Activated CD4-positive, alpha-beta T cell treated with anti-CD3 and anti-CD28 coated beads, Interleukin-2, amount 50 U/mL, for 1 hour (primary cell): Measurements from ENCODE around the gene COL21A1.

Experiments
- DNase-seq: peaks from one replicate; pipeline ENCODE4 v3.0.0-alpha.2; 2020

Gene COL21A1

GRCh38 chr6:56101141-56101553 is 146.2 kb downstream of the COL21A1 start:
- no peak for DNase-seq

DNA sequence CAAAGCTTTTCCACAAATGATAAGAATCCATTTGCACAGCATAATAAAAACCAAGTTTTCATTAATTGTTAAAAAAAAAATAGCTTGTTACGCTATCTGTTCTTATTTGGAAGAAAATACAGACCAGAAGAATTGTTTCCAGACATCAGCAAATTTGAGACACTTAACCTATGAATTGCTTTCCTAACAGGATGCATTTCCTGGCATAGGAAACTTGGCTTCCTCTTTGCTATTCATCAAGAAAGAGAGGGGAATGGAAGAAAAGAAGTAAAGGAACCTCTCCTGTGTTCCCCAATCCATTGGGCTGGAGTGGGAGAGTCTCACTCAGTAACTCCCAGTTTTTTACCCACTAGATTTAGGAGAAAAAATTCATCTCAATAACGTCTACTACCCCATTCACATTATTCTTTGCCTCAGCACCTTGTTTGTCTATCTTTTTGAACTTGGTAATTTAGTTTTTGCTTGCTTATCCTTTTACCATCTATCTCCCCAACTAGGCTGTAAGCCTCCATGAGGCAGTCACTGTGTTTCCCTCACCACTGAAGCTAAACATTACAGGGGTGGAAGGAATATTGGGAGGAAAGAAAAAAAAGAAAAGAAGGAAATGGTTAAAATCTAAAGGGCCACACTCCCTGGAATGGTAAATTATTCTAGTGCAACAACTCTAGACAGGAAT is 150.3 kb downstream of the COL21A1 start:
- no peak for DNase-seq

- no peak for DNase-seq
These were observed 150.8 kb downstream of the COL21A1 start for GRCh38 chr6:56096541-56096940.

- DNase-seq = no peak
These were observed 153.6 kb downstream of the COL21A1 start for GRCh38 chr6:56093776-56094175.

DNA sequence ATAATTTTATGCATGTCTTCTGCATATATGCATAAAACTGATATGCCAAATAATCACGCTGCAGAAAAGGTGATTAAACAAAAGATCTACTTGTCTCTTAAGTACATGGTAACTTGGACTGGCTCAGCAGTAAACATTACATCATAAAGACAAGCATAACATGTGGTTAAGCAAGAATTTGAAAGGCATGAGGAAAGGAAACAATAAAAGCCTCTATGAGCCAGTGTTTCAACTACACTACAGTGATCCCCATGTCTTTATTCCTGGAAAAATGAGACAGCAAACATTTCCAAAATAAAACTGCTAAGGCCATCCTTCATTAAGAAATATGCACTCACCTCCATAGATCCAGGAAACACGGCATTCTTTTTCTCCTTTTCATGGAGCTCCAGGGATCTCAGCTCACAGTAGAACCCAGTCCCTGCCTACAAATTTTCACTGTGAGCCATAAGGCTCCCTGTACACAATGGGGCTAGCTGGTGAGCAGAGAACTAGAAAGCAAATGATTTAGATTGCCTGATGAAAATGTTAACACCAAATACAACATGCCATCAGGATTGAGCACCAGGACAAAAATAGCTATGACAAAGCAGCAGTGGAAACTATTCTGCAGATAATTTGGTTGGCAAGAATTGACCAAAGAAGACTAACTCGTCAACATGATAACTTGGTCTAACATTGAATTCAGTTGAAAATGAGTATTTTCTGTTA is 156.1 kb downstream of the COL21A1 start:
- DNase-seq = no peak

- no peak for DNase-seq
These were observed 158.7 kb downstream of the COL21A1 start for GRCh38 chr6:56088641-56089040.

DNA sequence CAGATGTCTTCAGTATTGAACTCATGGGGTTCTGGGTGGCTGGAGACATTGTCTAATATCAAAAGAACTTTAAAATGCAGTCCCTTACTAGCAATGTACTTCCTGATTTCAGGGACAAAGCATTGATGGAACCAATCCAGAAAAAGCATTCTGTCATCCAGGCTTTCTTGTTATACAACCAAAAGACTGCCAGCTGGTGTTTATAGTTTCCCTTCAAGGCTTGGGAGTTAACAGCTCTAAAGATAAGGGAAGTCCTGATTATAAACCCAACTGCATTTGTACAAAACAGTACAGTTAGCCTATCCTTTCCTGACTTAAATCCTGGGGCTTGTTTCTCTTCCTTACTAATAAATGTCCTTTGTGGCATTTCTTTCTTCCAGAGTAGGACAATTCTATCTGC is 160.0 kb downstream of the COL21A1 start:
- no peak for DNase-seq

GRCh38 chr6:56079751-56080540 is 167.4 kb downstream of the COL21A1 start:
- no peak for DNase-seq

GRCh38 chr6:56076033-56076432 is 171.3 kb downstream of the COL21A1 start:
- DNase-seq = no peak

GRCh38 chr6:56073761-56074160 is 173.6 kb downstream of the COL21A1 start:
- no peak for DNase-seq

DNA sequence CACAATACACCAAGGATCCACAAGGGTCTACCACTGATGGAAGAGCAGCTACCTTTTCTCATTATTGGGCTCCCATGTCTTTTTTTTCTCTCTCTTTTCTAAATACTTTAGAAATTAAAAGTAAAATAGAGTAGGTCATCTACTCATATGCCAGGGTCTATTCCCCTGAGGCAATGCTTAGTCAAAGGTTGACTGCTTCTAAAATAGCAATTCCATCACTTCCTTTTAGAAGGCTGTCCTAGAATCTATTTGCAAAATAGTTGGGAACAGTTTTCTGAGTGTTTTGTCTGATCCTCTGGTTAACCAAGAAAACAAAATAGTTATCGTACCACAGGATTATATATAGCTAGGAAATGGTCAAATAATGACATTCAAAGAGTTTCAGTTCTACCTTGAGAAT is 174.1 kb downstream of the COL21A1 start:
- no peak for DNase-seq

- no peak for DNase-seq
These were observed 174.5 kb downstream of the COL21A1 start for GRCh38 chr6:56072856-56073255.

DNA sequence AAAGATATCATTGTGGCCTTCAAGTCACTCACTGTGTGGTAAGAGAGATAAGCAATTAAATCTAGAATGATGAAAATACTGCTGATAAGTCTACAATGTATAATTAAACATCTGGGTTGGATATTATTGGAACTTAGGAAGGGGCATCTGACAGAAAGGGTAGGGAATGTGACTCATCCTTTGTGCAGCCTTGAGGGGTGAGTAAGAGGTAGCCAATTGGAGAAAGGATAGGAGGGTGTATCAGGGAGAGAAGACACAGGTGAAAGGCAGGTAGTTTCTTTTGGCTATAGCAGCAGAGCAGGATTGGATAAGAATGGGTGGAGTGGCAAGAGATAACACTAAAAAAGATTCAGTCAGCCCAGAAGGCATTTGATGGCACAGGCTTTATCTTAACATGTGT is 182.0 kb downstream of the COL21A1 start:
- no peak for DNase-seq

GRCh38 chr6:56062836-56063235 is 184.5 kb downstream of the COL21A1 start:
- DNase-seq = no peak

DNA sequence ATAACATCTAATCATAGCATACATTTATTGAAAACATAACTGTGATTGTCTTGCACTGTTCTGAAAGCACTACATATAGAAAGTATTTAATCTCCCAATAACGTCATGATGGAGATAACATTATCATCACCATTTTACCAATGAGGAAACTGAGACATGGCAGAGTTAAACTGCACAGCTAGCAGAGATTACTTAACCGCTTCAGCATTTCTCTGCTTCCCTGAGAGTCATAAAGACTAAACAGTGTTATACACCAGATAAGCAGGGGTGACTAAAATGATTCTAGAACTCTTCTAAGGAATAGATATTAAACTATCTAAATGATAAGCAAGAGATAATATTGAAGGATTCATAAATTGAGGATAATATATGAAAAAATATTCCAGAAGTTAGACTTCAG is 188.7 kb downstream of the COL21A1 start:
- no peak for DNase-seq

DNA sequence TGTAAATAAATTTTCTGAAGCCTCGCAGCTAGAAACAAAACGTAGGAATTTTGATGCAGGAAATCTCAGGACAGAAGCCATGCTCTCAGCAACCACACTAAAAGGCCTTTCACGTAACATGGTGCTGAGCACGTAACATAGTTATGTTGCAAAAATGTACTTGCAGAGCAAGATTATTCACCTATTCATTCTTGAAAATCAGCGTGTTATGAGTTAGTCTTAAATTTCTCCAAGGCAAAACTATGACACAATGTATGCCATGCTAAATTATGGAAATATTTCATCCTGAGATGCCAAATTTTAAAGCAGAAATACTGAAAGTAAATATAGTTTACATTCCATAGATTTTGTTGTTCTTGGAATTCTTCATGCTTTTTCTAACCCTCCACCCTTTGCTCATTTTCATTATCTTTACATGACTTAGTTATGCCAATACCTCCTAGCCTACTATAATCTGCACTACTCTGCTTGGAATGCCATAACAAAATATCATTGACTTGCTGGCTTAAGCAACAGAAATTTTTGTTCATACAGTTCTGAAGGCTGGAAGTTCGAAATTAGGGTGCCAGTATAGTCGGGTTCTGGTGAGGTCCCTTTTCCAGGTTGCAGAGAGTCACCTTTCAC is 192.2 kb downstream of the COL21A1 start:
- DNase-seq = no peak

DNA sequence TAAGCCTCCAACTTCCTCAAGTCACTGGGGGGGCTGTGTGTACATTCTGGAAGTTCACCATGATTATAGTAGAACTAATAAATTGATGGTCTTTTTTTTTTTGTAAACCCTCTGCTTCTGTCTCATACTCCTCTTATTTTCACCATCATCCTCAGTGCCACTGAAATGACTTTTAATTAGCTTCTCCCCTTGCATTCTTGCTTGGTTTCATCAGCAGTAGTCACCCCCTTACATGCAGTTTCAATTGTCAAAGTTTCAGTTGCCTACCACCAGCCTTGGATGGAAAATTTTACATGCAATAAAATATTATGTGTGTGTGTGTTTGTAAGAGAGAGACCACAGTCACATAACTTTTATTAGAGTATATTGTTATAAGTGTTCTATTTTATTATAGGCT is 196.2 kb downstream of the COL21A1 start:
- DNase-seq = no peak

- no peak for DNase-seq
These were observed 196.7 kb downstream of the COL21A1 start for GRCh38 chr6:56050530-56051201.

DNA sequence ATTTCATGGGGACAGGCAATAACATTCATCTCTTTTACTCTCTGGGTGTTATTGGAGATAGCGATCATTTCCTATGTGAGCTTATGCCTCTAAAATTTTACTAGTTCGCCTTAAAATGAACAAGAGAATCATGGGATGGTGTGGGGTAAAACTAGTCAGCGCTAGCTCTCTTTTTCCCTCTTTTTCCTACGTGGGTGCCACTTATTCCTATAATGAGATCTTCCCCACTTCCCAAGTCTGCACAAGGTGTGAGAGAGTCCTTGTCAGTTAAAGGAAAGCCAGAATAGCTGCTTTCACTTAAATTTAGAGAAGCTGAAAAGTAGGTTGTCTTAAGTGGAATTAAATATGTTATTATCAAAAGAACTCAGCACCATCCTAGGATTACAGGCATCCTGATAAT is 198.8 kb downstream of the COL21A1 start:
- DNase-seq = no peak

DNA sequence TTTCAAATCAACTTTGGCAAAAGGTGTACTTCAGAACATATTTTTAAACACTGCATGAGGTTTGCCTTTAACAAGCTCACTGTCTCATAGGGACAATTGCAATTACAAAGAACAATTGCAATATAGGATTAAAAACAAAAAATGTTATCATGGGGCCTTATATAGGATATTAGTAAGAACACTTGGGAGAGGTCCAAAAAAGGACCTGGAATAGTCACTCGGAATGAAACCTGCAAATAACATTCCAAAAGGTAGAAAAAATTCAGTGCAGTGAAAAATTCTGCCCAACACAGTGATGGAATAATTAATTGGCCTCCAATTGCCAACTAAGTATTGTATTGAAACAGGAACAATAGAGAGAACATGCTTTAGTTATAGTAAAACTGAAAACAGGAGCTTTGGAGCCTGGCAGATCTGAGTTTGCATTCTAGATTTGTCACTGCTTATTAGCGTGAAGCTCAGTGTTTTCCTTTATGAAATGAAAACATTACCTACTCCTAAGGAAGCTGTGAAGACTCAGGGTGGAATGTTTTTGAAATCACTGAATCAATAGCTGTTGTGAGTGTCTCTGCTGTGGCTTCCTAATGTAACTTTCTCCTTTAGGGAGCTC is 199.3 kb downstream of the COL21A1 start:
- DNase-seq = no peak

DNA sequence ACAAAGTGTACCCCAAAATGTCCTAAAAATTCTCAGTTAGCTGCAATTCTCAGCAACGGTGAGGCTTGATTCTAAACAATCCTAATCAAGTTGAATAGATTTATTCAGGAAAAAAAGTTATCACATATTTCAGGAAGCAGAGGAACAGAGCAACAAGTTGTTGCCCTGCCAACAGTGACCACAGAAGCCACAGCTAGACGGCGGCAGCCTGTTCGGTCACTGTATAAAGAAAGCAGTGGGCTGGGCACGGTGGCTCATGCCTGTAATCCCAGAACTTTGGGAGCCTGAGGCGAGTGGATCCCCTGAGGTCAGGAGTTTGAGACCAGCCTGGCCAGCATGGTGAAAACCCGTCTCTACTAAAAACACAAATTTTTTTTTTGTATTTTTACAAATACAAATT is 200.8 kb downstream of the COL21A1 start:
- DNase-seq = no peak

DNA sequence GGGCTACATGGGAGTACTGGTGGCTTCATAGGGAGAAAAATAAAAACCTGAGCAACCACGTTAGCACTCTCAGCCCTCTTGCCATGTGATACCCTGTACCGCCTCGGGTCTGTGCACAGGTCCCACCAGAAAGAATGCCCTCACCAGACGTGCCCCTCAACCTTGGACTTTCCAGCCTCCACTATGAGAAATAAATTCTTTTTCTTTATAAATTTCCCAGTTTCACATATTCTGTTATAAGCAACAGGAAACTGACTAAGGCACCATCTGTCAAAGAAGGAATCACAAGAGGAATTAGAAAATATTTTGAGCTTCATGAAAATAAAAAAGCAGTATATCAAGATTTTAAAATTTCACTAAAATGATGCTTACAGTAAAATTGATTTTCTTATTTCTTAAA is 203.6 kb downstream of the COL21A1 start:
- no peak for DNase-seq

DNA sequence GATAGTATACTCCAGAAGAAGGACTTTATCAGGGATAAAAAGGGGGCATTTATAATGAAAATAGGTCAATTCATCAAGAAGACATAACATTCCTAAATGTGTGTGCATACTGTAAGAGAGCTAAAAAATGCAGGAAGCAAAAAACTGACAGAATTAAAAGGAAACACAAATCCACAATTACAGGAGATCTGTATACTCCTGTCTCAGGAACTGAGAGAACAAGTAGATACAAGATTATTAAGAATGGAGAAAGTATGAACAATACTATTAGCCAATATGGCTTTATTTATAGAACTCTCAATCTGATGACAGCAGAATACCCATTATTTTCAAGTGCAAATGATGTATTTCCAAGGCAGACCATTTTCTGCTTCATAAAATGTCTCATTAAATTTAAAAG is 204.3 kb downstream of the COL21A1 start:
- no peak for DNase-seq
